NCI-H1930 (cell line): ENCODE measurements around the gene AGAP9.
"Not testable (repeated sequence)": the region's sequence is repeated elsewhere in the genome, so short reads cannot be mapped to it uniquely, and the experiment has no call there.

Source experiments
- DNase-seq, 2 experiments: peaks; one replicate each; lab custom pipeline; 2025; lab: John Stamatoyannopoulos, UW

The AGAP9 gene

GRCh38 chr10:47457528-47457820 lies 66.0 kb downstream of the AGAP9 start:
- DNase-seq: no peak

- no peak for DNase-seq
Observed at GRCh38 chr10:47456794-47457527, 66.5 kb downstream of the AGAP9 start.

- DNase-seq: no peak
Observed at GRCh38 chr10:47456079-47456785, 67.2 kb downstream of the AGAP9 start.

GRCh38 chr10:47455350-47456078 lies 67.9 kb downstream of the AGAP9 start:
- not testable (repeated sequence) for DNase-seq

DNA sequence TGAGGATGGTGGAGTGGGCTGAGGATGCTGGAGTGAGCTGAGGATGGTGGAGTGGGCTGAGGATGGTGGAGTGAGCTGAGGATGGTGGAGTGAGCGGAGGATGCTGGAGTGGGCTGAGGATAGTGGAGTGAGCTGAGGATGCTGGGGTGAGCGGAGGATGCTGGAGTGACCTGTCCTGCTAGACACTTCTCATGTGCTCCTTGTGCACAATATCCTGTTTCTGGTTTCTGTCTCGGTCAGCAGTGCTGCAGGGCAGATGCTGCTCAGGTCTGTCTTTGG lies 68.7 kb downstream of the AGAP9 start:
- no peak for DNase-seq

DNA sequence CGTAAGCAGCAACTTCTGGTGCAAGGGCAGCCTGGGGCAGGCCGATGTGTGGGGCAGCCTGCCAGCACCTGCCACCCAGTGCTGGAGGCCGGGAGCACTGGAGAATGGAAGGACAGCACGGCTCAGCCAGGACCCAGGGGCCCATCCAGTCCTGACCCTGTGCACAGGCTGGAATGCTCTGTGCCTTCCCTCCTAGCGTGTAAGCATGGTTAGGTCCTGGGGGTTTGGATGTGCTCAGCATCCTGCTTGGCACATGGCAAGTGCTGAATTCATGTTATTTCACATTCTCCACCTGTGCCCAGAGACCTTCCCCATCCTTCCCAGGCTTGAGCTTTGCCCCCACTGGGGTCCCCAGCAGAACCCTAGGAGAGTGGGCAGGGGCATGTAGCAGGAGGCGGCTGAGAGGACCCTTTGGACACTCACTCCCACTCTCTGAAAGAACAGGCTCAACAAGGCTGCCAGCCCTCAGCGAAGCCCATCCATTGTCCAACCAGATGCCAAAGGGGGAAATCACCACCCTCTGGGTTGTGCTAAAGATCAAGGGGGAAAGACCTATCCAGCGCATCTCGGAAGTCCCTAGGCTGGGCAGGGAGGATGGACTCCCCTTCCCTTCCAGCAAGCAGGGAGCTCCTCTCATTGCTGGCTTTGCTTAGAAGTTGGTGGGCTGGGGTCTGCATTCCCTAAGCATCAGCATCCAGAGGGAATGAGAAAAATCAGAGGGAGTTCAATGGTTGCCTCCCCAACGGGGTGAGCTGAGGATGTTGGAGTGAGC lies 69.2 kb downstream of the AGAP9 start:
- no peak for DNase-seq

DNA sequence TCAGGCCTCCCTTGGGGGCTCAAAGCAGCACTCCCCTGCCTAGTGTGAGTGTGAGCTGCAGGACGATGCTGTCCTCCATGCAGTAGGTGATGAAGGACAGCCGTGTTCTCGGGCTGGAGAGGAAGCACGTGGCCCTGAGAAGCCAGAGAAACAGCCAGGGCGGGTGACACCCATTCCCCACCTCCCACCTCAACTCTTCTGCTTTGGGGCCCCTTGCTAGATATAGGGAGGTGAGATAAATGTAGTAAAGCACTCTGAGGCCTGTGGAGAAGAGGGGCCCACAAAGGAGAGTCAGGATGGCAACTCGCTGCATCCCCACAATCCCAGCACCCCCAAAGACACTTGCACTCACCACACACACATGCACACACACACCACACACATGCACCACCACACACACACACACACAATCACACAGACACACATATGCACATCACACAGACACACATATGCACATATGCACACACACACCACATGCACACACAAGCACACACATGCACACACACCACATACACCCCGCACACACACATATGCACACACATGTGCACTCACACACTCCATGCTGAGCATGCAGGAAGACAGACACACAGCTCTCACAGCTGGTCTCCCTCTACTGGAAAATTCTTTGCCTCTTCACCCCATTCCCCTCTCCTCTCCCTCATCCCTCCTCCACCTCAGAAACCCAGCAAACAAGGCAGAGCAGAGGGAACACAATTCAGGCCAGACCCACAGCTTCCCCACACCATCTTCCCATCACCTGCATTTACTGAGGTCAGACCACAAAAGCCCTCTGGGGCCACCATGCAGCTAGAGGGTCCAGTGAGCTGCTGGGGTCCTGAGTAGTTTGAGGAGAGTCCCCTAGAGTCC lies 70.1 kb downstream of the AGAP9 start:
- DNase-seq: no peak

- no peak for DNase-seq
Observed at GRCh38 chr10:47452495-47453140, 70.8 kb downstream of the AGAP9 start.

DNA sequence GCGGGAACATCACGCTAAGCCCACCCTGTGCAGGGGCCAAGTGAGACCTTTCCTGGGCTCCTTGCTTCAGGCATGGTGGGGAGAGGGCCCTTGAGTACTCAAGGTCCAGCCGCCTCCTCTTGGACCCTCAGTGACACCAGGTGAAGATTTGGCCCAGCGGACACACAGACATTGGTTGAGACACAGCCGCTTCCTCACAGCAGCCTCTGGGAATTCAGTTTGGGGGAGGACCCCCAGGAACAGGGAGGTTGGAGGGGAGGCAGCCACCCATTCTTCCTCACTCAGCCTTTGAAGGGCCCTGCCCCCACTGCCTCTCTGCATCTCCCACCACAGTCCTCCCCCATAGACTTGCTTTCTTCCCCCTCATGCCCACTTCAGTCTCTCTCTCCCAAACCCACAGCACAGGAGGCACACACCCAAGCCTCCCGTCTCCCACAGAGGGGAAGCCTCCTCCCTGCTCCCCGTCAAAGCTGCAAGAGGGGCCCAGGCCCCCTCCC lies 71.4 kb downstream of the AGAP9 start:
- no peak for DNase-seq
